Activated CD4-positive, alpha-beta T cell treated with anti-CD3 and anti-CD28 coated beads, Interleukin-2, Interleukin-4, amounts not matched to agents 100 ng/mL and 50 ng/mL, durations not matched to agents 16 hours and 8 hours (primary cell): Measurements from ENCODE around the gene LIN54.
"Not testable (repeated sequence)": the region's sequence is repeated elsewhere in the genome, so short reads cannot be mapped to it uniquely, and the experiment has no call there.

ENCODE experiments used
- DNase-seq: peaks from one replicate; pipeline ENCODE4 v3.0.0-alpha.2; 2020; ENCODE audit warnings: low spot score

LIN54 gene

DNA sequence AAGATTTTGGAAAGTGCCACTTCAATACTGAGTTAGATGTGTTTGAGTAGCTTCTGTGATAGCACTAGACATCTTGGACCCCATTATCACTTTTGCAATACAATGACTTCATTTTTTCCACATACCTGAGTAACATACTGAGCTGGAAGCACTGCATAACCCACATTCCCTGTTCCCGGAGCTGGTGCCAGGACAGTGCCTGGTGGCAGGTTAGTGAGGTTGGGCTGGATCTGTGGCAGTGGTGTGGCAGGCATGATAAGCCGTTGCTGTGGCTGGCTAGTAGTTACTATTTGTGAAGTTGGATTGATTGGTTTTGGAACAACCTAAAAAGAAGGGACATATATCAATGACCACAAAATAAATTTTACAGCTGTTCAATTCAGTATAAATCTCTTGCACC lies 71.2 kb downstream of the LIN54 start:
- DNase-seq: no peak

DNA sequence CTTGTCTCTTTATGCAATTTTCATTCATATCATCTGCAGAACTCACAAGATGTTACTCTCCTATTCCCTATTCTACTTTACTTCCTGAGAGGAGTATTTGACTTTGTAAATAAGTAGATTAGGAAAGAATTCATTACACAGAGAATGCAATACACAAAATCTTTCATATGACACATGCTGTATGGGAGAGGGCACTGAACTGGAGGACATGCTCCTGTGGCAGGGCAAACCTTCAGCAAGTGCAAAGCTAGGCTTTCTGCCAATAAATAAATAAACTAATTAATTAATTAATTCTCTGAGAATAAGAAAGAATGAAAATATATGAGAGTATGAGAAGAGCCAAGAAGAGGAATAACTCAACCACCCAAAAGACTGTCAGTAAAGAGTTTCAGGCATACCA lies 76.2 kb downstream of the LIN54 start:
- no peak for DNase-seq

GRCh38 chr4:82930848-82931755 lies 79.5 kb downstream of the LIN54 start:
- DNase-seq: no peak

GRCh38 chr4:82921795-82922194 lies 88.8 kb downstream of the LIN54 start:
- no peak for DNase-seq

GRCh38 chr4:82919386-82919785 lies 91.2 kb downstream of the LIN54 start:
- no peak for DNase-seq

GRCh38 chr4:82918091-82918490 lies 92.5 kb downstream of the LIN54 start:
- DNase-seq: no peak

DNA sequence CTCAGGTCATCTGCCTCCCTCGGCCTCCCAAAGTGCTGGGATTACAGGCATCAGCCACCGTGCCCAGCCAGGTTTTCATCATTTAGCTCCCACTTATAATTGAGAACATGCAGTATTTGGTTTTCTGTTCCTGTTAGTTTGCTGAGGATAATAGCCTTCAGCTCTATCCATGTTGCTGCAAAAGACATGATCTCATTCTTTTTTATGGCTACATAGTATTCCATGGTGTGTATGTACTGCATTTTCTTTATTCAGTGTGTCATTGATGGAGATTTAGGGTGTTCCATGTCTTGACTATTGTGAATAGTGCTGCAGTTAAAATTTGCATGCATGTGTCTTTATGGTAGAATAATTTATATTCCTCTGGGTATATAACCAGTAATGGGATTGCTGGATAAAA lies 96.7 kb downstream of the LIN54 start:
- not testable (repeated sequence) for DNase-seq

- no peak for DNase-seq
Measured at GRCh38 chr4:82913305-82913704, 97.3 kb downstream of the LIN54 start.

- no peak for DNase-seq
Measured at GRCh38 chr4:82909326-82909725, 101.3 kb downstream of the LIN54 start.

DNA sequence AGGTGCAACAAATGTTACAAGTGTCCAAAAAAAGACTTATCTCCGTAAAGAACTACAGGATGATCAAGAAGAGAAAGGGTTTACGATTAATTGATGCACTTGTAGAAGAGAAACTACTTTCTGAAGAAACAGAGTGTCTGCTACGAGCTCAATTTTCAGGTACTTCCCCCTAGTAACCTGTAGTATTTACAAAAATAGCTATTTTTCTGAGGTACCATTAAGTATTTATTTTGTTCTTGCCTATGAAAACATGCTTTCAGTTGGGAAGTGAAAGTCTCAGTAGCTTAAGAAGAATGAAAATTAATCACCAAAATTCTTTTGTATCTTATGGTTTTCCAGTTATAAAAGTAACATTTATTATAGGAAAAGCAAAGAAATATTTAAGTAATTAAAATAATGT lies 104.2 kb downstream of the LIN54 start:
- DNase-seq: no peak

GRCh38 chr4:82905205-82905604 lies 105.4 kb downstream of the LIN54 start:
- DNase-seq: peak; percentile 89

DNA sequence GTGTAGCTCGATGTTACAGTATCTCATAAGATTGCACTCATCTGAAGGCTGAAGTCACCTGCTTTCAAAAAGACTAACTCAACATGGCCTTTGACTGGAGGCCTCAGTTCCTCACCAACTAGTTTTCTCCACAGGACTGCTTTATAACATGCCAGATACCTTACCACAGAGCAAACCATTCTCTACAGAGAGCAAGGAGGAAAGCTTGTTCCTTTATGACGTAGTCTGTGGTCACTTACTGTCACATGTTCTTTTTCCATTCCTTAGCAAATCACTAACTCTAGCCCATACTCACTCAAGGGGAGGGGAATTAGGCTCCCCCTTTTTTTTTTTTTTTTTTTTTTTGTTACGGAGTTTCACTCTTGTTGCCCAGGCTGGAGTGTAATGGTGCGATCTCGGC lies 106.9 kb downstream of the LIN54 start:
- peak; percentile 60 for DNase-seq

DNA sequence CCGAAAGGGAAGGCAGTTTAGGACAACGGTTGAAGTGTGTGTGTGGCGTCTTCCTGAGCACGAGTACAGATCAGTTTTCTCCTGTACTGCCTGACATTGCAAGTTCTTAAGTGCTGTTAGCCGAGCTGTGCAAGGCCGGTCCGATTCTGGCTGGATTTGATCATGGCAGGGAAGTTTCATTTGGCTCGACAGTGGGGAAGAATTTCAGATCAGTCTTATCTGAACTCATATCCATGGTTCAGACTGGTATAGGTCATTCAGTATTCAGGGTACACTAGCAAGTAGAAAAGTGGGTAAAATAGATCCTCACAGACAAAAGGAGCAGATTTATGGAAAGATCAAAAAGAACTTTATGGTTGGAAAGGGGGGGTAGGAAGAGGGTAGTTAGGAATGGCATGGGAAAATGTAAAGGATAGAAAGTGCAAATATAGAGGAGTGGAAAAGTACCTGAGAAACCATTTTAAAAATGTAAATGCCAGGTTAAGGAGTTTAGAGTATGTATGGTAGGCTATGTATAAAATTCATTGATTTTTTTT lies 109.4 kb downstream of the LIN54 start:
- no peak for DNase-seq

GRCh38 chr4:82900411-82901182 lies 110.0 kb downstream of the LIN54 start, which contains the start of gene THAP9:
TSS of gene THAP9 (plus strand) at chr4:82900735. CDS start at chr4:82900803, 68 bp downstream.
- DNase-seq: peak; percentile 99

DNA sequence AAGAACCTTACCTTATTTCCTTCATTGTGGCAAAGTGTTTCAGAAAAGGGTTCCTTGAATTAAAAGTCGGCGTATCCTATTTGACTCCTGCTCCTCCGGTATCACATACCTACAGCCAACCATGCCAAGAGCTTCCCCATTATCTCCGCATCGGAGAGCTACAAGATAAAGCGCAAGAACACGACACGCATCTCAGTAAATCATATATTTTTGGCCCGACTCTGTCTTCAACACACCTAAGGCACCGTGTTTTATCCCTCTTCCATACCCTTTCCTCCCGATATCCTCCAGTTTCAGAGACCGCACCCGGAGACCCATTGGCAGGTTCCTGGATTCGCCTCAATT lies 110.6 kb downstream of the LIN54 start:
- DNase-seq: no peak

DNA sequence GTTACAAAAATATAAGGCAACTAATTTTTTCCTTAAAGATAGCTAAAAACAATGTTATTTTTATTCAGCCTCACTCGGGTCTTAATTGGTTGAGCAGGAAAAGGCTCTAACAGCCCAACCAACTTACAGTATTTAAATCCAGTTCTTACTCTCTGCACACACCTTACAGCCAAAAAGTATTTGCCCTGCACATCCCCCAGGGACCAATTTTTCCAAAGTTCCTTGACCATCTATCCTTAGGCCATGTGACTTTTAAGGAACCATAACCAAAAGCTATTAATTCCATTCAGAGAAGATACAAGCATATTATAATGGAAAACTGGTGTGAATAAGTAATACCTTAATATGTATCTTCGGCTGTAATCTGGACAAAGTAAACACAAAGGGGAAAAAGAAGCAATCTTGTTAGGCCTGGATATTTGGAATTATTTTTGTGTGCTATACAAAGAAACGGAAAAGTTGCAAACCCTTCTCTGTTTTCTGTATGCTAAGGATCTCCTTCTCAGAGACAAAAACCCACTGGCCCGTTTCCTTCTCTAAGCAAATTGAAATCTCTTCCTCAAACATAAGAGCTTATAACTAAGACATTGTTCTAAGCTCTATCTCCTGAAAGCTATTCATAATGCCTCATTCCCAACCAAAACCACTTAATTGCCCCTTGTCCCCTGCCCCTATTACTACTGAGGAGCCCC lies 111.1 kb downstream of the LIN54 start:
- no peak for DNase-seq

GRCh38 chr4:82898322-82899243 lies 112.0 kb downstream of the LIN54 start:
- DNase-seq: no peak

- DNase-seq: no peak
Measured at GRCh38 chr4:82896755-82897154, 113.9 kb downstream of the LIN54 start.

GRCh38 chr4:82893942-82894341 lies 116.7 kb downstream of the LIN54 start:
- no peak for DNase-seq

DNA sequence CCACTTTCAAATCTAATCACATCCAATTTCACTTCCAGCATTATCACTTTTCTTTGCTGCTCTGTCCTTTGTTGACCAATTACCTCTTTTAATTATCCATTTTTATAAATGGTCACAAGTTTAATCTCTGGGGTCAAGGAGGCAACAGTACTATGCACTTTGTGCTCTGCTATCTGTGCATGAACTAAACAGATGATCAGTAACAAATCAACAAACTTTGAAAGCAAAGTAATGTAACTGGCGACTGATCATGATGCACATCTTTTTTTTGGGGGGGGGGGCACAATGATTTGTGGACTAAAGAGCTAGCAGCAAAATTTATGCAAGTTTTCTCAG lies 118.2 kb downstream of the LIN54 start:
- DNase-seq: no peak

GRCh38 chr4:82891707-82892466 lies 118.7 kb downstream of the LIN54 start:
- no peak for DNase-seq
